ENCODE measurements around the gene ADCY2.

- TF ChIP-seq EZH2phosphoT487 (IDR thresholded peaks at IDR 0.05; ENCODE audit: unreplicated experiment), result no peak
- peak; percentile 35 to 41; a peak in 3 of 4 replicates for TF ChIP-seq CTCF (conservative IDR thresholded peaks at IDR 0.05; ENCODE audit: low read depth in 2 of 2)
- no peak for TF ChIP-seq EZH2 (IDR thresholded peaks at IDR 0.05; ENCODE audit: low read depth, unreplicated experiment)
- peak; percentile 32; the same call in 1 of the 2 replicates for TF ChIP-seq POLR2AphosphoS5 (IDR thresholded peaks at IDR 0.05; ENCODE audit: low read depth)
- TF ChIP-seq REST (IDR thresholded peaks at IDR 0.05; ENCODE audit: unreplicated experiment), result no peak
Measured at GRCh38 chr5:7850395-7851239, 454.7 kb downstream of the ADCY2 start, which contains the start of gene CFAP90.

All from GM23338 (cell line).